IgD-negative memory B cell (primary cell): ENCODE data around the gene LGALS3BP. TPM values are rescaled to one million over a fixed set of nuclear protein-coding genes. Genes with fewer than 3 reads are reported as not detected.
A peak's percentile ranks its signal among the peaks of the same experiment; 100 is the strongest.

Source experiments
- H3K27ac Mint-ChIP-seq, 3 donors: one replicate each; pipeline ENCODE4 v1.8.0; 2020 to 2022; ENCODE audit warnings: mild to moderate bottlenecking in 3 of 3, mixed read lengths in 3 of 3, moderate library complexity in 1 of 3
- H3K27me3 Mint-ChIP-seq: one replicate; pipeline ENCODE4 v1.8.0; 2021; ENCODE audit warnings: mixed read lengths
- H3K36me3 Mint-ChIP-seq: one replicate; pipeline ENCODE4 v1.8.0; 2020; ENCODE audit warnings: mild to moderate bottlenecking, mixed read lengths
- H3K4me1 Mint-ChIP-seq, 3 donors: one replicate each; pipeline ENCODE4 v1.8.0; 2020 to 2022; ENCODE audit warnings: mixed read lengths in 3 of 3, mild to moderate bottlenecking in 1 of 3
- H3K4me3 Mint-ChIP-seq, 4 donors: one replicate each; pipeline ENCODE4 v1.8.0; 2020 to 2022; ENCODE audit warnings: mild to moderate bottlenecking in 4 of 4, mixed read lengths in 4 of 4, moderate library complexity in 3 of 4
- H3K9me3 Mint-ChIP-seq, 3 donors: one replicate each; pipeline ENCODE4 v1.8.0; 2020 to 2021; ENCODE audit warnings: mixed read lengths in 3 of 3, mild to moderate bottlenecking in 1 of 3
- polyA plus RNA-seq: library from polyadenylated mRNA; unstranded; fragments of 300-500 nt; fragmentation: Illumina TruSeq; gene quantifications from one replicate; pipeline ENCODE4 v1.2.3, GENCODE V29; 2021

Gene LGALS3BP
- polyA plus RNA-seq, 1 donor from 2014 or later = 3.9 TPM

DNA sequence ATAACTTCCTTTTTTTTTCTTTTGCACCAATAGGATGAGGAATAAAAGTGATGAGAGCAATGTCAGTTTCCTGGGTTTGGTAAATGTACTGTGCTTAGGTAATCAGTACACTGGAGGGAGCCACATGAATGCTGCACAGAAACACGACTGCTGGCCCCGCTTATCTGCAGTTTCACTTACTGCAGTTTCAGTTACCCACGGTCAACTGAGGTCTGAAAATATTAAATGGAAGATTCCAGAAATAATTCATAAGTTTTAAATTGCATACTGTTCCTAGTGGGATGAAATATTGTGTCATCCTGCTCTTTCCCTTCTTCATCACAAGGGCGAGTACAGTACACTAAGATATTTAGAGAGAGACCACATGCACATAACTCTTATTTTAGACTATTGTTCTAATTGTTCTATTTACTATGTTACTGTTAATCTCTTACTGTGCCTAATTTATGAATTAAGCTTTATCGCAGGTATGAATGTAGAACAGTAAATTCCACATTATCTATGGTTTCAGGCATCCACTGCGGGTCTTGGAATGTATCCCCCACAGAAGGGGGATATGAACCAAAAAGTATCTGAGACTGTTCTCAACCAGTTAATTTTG, 6.4 kb upstream of the LGALS3BP start:
- H3K4me3 Mint-ChIP-seq = peak overlapping the region in 1 of 4 donors; percentile 75
- H3K27me3 Mint-ChIP-seq = peaks cover 12% of the 10 kb centered on the region
- no peak overlapping the region for H3K27ac Mint-ChIP-seq
- H3K4me1 Mint-ChIP-seq = peaks cover 14% of the 10 kb centered on the region in 3 donors
- H3K9me3 Mint-ChIP-seq = no peaks in the 10 kb centered on the region
- peaks cover 3% of the 10 kb centered on the region for H3K36me3 Mint-ChIP-seq

- H3K4me1 Mint-ChIP-seq = peaks cover 14% of the 10 kb centered on the region in 3 donors
- H3K27me3 Mint-ChIP-seq = peaks cover 12% of the 10 kb centered on the region
- H3K4me3 Mint-ChIP-seq = no peak overlapping the region
- H3K9me3 Mint-ChIP-seq = no peaks in the 10 kb centered on the region
- peaks cover 2% of the 10 kb centered on the region for H3K36me3 Mint-ChIP-seq
- no peak overlapping the region for H3K27ac Mint-ChIP-seq
These were observed 5.7 kb upstream of the LGALS3BP start for GRCh38 chr17:78985395-78985794.

GRCh38 chr17:78981010-78981888, 1.5 kb upstream of the LGALS3BP start:
- Mint-ChIP-seq H3K27me3 (peaks cover 6% of the 10 kb centered on the region), H3K27ac (peak overlapping the region in 1 of 3 donors; percentile 62), H3K9me3 (no peaks in the 10 kb centered on the region), H3K4me1 (peaks cover 12 to 17% (median 13%) of the 10 kb centered on the region in 3 donors), H3K36me3 (no peaks in the 10 kb centered on the region), H3K4me3 (no peak overlapping the region)

- Mint-ChIP-seq H3K9me3 (no peaks in the 10 kb centered on the region), H3K27ac (no peak overlapping the region), H3K27me3 (no peaks in the 10 kb centered on the region), H3K4me1 (peaks cover 6 to 11% (median 7%) of the 10 kb centered on the region in 3 donors), H3K4me3 (no peak overlapping the region), H3K36me3 (no peaks in the 10 kb centered on the region)
These were observed 875 bp upstream of the LGALS3BP start for GRCh38 chr17:78980624-78980972.

GRCh38 chr17:78977997-78978973, 1.4 kb downstream of the LGALS3BP start:
- peaks cover 6 to 11% (median 10%) of the 10 kb centered on the region in 3 donors for H3K4me1 Mint-ChIP-seq
- no peaks in the 10 kb centered on the region for H3K9me3 Mint-ChIP-seq
- no peak overlapping the region for H3K27ac Mint-ChIP-seq
- no peaks in the 10 kb centered on the region for H3K36me3 Mint-ChIP-seq
- H3K4me3 Mint-ChIP-seq = no peak overlapping the region
- no peaks in the 10 kb centered on the region for H3K27me3 Mint-ChIP-seq

DNA sequence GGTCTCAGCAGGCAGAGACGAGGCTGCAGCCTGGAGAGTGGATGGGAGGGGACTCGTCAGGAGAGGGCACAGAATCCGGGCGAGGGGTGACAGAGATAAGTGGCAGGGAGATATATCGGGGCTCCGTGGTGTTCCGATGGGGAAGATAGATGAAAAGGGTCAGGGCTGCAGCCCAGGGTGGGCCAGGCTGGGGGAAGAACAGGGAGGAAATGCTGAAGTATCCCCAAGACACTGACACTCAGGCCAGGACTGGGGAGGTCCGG, 2.1 kb downstream of the LGALS3BP start:
- no peaks in the 10 kb centered on the region for H3K9me3 Mint-ChIP-seq
- no peak overlapping the region for H3K27ac Mint-ChIP-seq
- peaks cover 1% of the 10 kb centered on the region for H3K27me3 Mint-ChIP-seq
- H3K4me3 Mint-ChIP-seq = peak overlapping the region in 1 of 4 donors; percentile 57
- peaks cover 6 to 11% (median 10%) of the 10 kb centered on the region in 3 donors for H3K4me1 Mint-ChIP-seq
- no peaks in the 10 kb centered on the region for H3K36me3 Mint-ChIP-seq

DNA sequence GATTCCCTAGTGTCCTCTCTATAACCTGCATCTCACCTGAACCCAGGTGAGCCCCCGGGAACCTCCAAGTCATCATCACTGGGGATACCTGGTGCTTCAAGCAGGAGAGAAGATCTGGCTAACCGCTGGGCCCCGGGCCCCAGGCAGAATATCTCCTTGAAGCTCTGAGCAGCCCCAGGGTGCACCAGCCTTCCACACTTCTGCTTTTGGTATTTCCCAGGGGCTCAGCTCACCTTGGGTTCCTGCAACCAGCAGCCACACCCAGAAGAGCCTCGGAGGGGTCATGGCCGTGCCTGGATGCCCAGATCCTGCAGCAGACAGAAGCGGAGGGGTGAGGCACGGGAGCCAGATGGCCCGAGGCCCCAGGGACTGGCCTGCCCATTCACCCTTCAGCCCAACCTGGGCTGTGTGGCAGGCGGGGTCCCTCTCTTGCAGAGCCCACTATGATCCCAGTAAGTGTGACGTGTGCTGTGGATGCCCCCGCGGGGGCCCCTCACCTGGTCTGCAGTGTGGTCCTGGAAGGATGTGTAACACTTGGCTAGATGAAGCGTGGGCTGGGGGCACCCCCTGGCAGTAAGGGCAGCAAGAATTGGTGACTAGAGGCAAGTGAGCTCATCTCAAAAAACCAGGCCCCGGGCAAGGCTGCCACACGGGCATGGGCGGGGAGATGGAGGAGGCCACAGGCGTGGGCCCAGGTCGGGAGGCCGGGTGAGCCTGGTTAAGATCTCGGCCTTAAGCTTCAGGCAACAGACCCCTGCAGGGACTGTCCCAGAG, 2.6 kb downstream of the LGALS3BP start:
- Mint-ChIP-seq H3K27me3 (peaks cover 3% of the 10 kb centered on the region), H3K4me3 (peak overlapping the region in 2 of 4 donors; percentile 70 to 83), H3K4me1 (peaks cover 6 to 11% (median 10%) of the 10 kb centered on the region in 3 donors), H3K27ac (peak overlapping the region in 2 of 3 donors; percentile 57 to 85), H3K9me3 (no peaks in the 10 kb centered on the region), H3K36me3 (no peaks in the 10 kb centered on the region)

GRCh38 chr17:78974635-78975591, 4.8 kb downstream of the LGALS3BP start:
- peaks cover 9% of the 10 kb centered on the region for H3K27me3 Mint-ChIP-seq
- no peak overlapping the region for H3K27ac Mint-ChIP-seq
- H3K36me3 Mint-ChIP-seq = no peaks in the 10 kb centered on the region
- H3K9me3 Mint-ChIP-seq = no peaks in the 10 kb centered on the region
- H3K4me3 Mint-ChIP-seq = no peak overlapping the region
- H3K4me1 Mint-ChIP-seq = peaks cover 12 to 16% (median 16%) of the 10 kb centered on the region in 3 donors

- H3K4me3 Mint-ChIP-seq = no peak overlapping the region
- no peak overlapping the region for H3K27ac Mint-ChIP-seq
- no peaks in the 10 kb centered on the region for H3K36me3 Mint-ChIP-seq
These were observed 5.8 kb downstream of the LGALS3BP start for GRCh38 chr17:78973792-78974520.

DNA sequence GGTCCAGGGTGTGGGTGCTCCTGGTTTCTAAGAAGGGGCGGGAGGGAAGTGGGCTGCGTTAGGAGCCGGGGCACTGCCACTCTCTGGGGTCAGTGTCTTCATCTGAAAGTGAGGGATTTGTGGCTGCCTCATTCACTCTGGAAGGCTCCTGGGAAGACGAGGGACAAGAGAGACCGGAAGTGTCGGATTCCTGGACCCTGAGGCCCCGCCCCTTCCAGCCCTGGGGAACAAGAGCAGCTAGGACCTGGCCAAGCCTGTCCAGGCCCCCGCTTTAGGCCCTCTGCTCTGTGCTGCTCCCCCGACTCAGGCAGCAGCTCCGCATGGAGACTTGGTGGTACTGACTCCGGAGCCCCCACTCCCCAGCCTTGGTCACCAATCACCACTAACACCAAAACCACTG, 6.5 kb downstream of the LGALS3BP start:
- Mint-ChIP-seq H3K27ac (no peak overlapping the region), H3K4me3 (no peak overlapping the region), H3K36me3 (no peaks in the 10 kb centered on the region), H3K4me1 (peaks cover 12 to 16% (median 16%) of the 10 kb centered on the region in 3 donors), H3K9me3 (no peaks in the 10 kb centered on the region), H3K27me3 (peaks cover 9% of the 10 kb centered on the region)

More at GRCh38 chr17:78973792-78974520, 5.8 kb downstream of the LGALS3BP start:
- H3K27me3 Mint-ChIP-seq = peaks cover 9% of the 10 kb centered on the region
- H3K4me1 Mint-ChIP-seq = peaks cover 12 to 16% (median 16%) of the 10 kb centered on the region in 3 donors
- H3K9me3 Mint-ChIP-seq = no peaks in the 10 kb centered on the region

- Mint-ChIP-seq H3K36me3 (no peaks in the 10 kb centered on the region), H3K27ac (peak overlapping the region in 1 of 3 donors; percentile 63), H3K27me3 (peaks cover 9% of the 10 kb centered on the region)
These were observed 7.1 kb downstream of the LGALS3BP start for GRCh38 chr17:78972507-78973105.

DNA sequence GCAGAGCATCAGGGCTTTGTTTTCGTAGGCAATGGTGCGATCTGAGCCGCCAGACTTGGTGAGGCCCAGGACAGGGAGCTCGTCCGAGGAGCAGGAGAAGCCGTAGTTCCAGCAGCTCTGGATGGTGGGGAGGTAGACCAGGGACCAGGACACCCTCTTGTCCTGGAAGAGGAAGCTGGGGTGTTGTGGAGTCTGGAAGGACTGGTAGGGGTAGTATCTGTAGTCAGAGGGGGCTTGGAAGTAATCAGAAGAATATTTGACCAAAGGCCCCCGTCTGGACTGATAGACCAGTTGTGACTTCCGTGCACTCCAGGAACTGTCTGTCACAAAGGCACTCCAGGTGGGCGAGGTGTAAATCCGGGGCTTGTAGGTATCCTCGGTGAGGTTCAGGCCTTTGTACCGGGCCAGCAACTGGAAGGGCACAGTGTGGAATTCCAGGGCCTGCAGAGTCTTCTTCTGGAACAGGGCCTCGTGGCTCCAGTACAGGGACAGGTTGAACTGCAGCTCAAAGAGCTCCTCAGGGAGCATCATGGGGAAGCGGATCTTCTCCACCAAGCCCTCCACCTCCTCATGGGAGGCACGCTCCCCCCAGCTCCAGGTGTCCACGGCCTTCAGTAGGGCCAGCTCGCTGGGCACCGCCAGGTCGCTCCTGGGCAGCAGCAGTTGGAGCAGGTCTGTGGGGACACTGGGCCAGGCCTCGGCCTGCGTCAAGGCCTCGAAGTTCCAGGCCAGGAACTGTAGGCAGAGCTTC, 7.8 kb downstream of the LGALS3BP start:
- Mint-ChIP-seq H3K4me1 (peaks cover 8 to 12% (median 10%) of the 10 kb centered on the region in 3 donors), H3K27ac (peak overlapping the region in 1 of 3 donors; percentile 19), H3K27me3 (peaks cover 9% of the 10 kb centered on the region), H3K36me3 (no peaks in the 10 kb centered on the region), H3K4me3 (no peak overlapping the region), H3K9me3 (no peaks in the 10 kb centered on the region)

More at GRCh38 chr17:78972507-78973105, 7.1 kb downstream of the LGALS3BP start:
- Mint-ChIP-seq H3K4me1 (peaks cover 12 to 16% (median 15%) of the 10 kb centered on the region in 3 donors), H3K9me3 (no peaks in the 10 kb centered on the region), H3K4me3 (peak overlapping the region in 1 of 4 donors; percentile 6)
